ENCODE data around the gene ZBTB16. TPM values are rescaled to one million over a fixed set of nuclear protein-coding genes. Genes with fewer than 3 reads are reported as not detected.

The ZBTB16 gene
- total RNA-seq, 1 donor from 2014 or later, result 39.4 TPM

GRCh38 chr11:114159320-114159719 is 99.8 kb downstream of the ZBTB16 start:
- H3K9me3 Mint-ChIP-seq, result no peaks in the 10 kb centered on the region
- no peak for DNase-seq (ENCODE audit: low read depth, low spot score)
- peak overlapping the region; percentile 23 for H3K27ac Mint-ChIP-seq (ENCODE audit: unreplicated experiment)
- no peak for TF ChIP-seq CTCF (conservative IDR thresholded peaks at IDR 0.05)
- peaks cover 69% of the 10 kb centered on the region for H3K4me1 Mint-ChIP-seq
- peak overlapping the region; percentile 42 for H3K4me3 Mint-ChIP-seq
- no peaks in the 10 kb centered on the region for H3K27me3 Mint-ChIP-seq (ENCODE audit: low read depth)
- H3K36me3 Mint-ChIP-seq (ENCODE audit: low read depth), result peaks cover 2% of the 10 kb centered on the region

- H3K27me3 Mint-ChIP-seq (ENCODE audit: low read depth), result no peaks in the 10 kb centered on the region
- H3K9me3 Mint-ChIP-seq, result no peaks in the 10 kb centered on the region
- peaks cover 2% of the 10 kb centered on the region for H3K36me3 Mint-ChIP-seq (ENCODE audit: low read depth)
- H3K4me3 Mint-ChIP-seq, result peak overlapping the region; percentile 51
- H3K27ac Mint-ChIP-seq (ENCODE audit: unreplicated experiment), result no peak overlapping the region
- peak; percentile 36 for DNase-seq (ENCODE audit: low read depth, low spot score)
- H3K4me1 Mint-ChIP-seq, result peaks cover 69% of the 10 kb centered on the region
- TF ChIP-seq CTCF (conservative IDR thresholded peaks at IDR 0.05), result no peak
These were observed 100.5 kb downstream of the ZBTB16 start for GRCh38 chr11:114159802-114160632.

GRCh38 chr11:114160894-114161293 is 101.4 kb downstream of the ZBTB16 start:
- no peak for TF ChIP-seq CTCF (conservative IDR thresholded peaks at IDR 0.05)
- no peak for DNase-seq (ENCODE audit: low read depth, low spot score)
- Mint-ChIP-seq H3K27me3 (ENCODE audit: low read depth) (no peaks in the 10 kb centered on the region), H3K27ac (ENCODE audit: unreplicated experiment) (no peak overlapping the region), H3K36me3 (ENCODE audit: low read depth) (peaks cover 2% of the 10 kb centered on the region), H3K4me3 (no peak overlapping the region), H3K4me1 (peaks cover 75% of the 10 kb centered on the region), H3K9me3 (no peaks in the 10 kb centered on the region)

GRCh38 chr11:114161486-114162250 is 102.2 kb downstream of the ZBTB16 start:
- DNase-seq (ENCODE audit: low read depth, low spot score), result no peak
- H3K36me3 Mint-ChIP-seq (ENCODE audit: low read depth), result peaks cover 2% of the 10 kb centered on the region
- no peaks in the 10 kb centered on the region for H3K27me3 Mint-ChIP-seq (ENCODE audit: low read depth)
- TF ChIP-seq CTCF (conservative IDR thresholded peaks at IDR 0.05), result no peak
- peaks cover 83% of the 10 kb centered on the region for H3K4me1 Mint-ChIP-seq
- H3K27ac Mint-ChIP-seq (ENCODE audit: unreplicated experiment), result no peak overlapping the region
- H3K4me3 Mint-ChIP-seq, result no peak overlapping the region
- no peaks in the 10 kb centered on the region for H3K9me3 Mint-ChIP-seq

- H3K4me3 Mint-ChIP-seq, result no peak overlapping the region
- H3K36me3 Mint-ChIP-seq (ENCODE audit: low read depth), result peaks cover 2% of the 10 kb centered on the region
- no peak for DNase-seq (ENCODE audit: low read depth, low spot score)
- H3K4me1 Mint-ChIP-seq, result peaks cover 90% of the 10 kb centered on the region
- H3K27me3 Mint-ChIP-seq (ENCODE audit: low read depth), result no peaks in the 10 kb centered on the region
- no peak overlapping the region for H3K27ac Mint-ChIP-seq (ENCODE audit: unreplicated experiment)
- no peaks in the 10 kb centered on the region for H3K9me3 Mint-ChIP-seq
- TF ChIP-seq CTCF (conservative IDR thresholded peaks at IDR 0.05), result no peak
These were observed 103.2 kb downstream of the ZBTB16 start for GRCh38 chr11:114162719-114163123.
